Adrenal gland (tissue), 12 donors: ENCODE data around the gene NCKAP5. TPM values are rescaled to one million over a fixed set of nuclear protein-coding genes. Genes with fewer than 3 reads are reported as not detected.

Source experiments
- DNase-seq, 7 donors: peaks; one replicate each; pipeline ENCODE4 v3.0.0-alpha.2; 2019 to 2020
- H3K27ac ChIP-seq, 5 donors: fragments of 200-600 bp; sonication (generic) in 4 of 5; 1 replicate in 3 of 5; 2 replicates in 2 of 5; pipeline versions ENCODE4 v1.5.1 to v1.8.0; 2016 to 2020; ENCODE audit warnings: mild to moderate bottlenecking in 1 of 5
- H3K27me3 ChIP-seq: fragments of 200-600 bp; 2 replicates; pipeline ENCODE4 v1.8.0; 2021
- H3K36me3 ChIP-seq, 2 donors: fragments of 200-600 bp; replicated peaks in 1 of 2; 1 replicate in 1 of 2; 2 replicates in 1 of 2; pipeline versions ENCODE4 v1.5.1 to v1.8.0; 2018 to 2022
- H3K4me1 ChIP-seq, 2 donors: fragments of 200-600 bp; replicated peaks in 1 of 2; 1 replicate in 1 of 2; 2 replicates in 1 of 2; pipeline versions ENCODE4 v1.5.1 to v1.8.0; 2018 to 2021
- H3K4me3 ChIP-seq, 4 donors: fragments of 200-600 bp; sonication (generic) in 3 of 4; one replicate each; pipeline ENCODE4 v1.5.1; 2016 to 2018
- H3K9me3 ChIP-seq, 3 donors: fragments of 200-600 bp; sonication (generic) in 1 of 3; replicated peaks in 1 of 3; 1 replicate in 2 of 3; 2 replicates in 1 of 3; pipeline versions ENCODE4 v1.5.1 to v1.8.0; 2016 to 2021
- CTCF ChIP-seq, 6 experiments: fragments of 450-650 bp in 4 of 6; fragments of 200-600 bp in 2 of 6; sonication (generic) in 1 of 6; IDR thresholded peaks; 1 replicate in 5 of 6; 2 replicates in 1 of 6; pipeline versions ENCODE4 v1.5.1 to v1.8.0; 2016 to 2021; ENCODE audit warnings: antibody characterized with exemption in 6 of 6, mild to moderate bottlenecking in 2 of 6, moderate library complexity in 1 of 6
- POLR2A ChIP-seq, 2 donors: fragments of 450-650 bp; IDR thresholded peaks; one replicate each; pipeline ENCODE4 v1.6.1; 2017; ENCODE audit warnings: antibody characterized with exemption in 2 of 2, mild to moderate bottlenecking in 2 of 2, moderate library complexity in 1 of 2
- WGBS, 4 donors: extraction: QIAGEN DNeasy Blood & Tissue Kit in 2 of 4; methylation state at CpG; one replicate each; pipeline versions ENCODE4 v1.1.5 to v1.1.7; 2013 to 2017; 5-methylcytosine and 5-hydroxymethylcytosine counted together
- intact Hi-C, 2 donors: fragments of 100-400 bp; cut with DNase I; formaldehyde crosslinking; loops; one replicate each; pipeline versions ENCODE4 v1.14.1 to v1.15.0; 2022 to 2023
- polyA plus RNA-seq, 3 donors: library from polyadenylated mRNA; stranded (reverse); fragments of 200-250 nt in 2 of 3; fragments of 350-450 nt in 1 of 3; fragmentation: Illumina TruSeq in 1 of 3; extraction: RNeasy Lipid Tissue Mini Kit (QIAGEN cat#74804) in 1 of 3; gene quantifications; one replicate each; pipeline ENCODE4 v1.2.3, GENCODE V29; 2013 to 2014
- total RNA-seq, 9 donors: library from RNA; depleted of rRNA in 4 of 9; stranded (reverse); fragments of >200 nt in 4 of 9; fragments of 120-200 nt in 1 of 9; fragmentation: NEBNext Ultra II Directional in 1 of 9; extraction: Animal tissue kit (Norgen Biotek cat#: 25700) in 1 of 9; gene quantifications; one replicate each; pipeline versions ENCODE4 v1.1.0 to v1.2.4, GENCODE V29; 2013 to 2023
- donor health status: healthy with polysubstance abuse.
- donor health status: Bipolar disorder and iron deficiency.
- donor health status: DM: yes; HTN: yes; CAD: no.
- donor health status: DM: no; HTN: no; CAD: no.
- donor health status: DM: no; HTN: no; CAD: no.
- donor health status: DM: yes; HTN: yes; CAD: no.

NCKAP5 gene
- total and polyA plus RNA-seq, 12 donors = 0.06 to 3.1 (median 1.1) TPM

GRCh38 chr2:133371286-133371685 is 197.0 kb downstream of the NCKAP5 start:
- H3K36me3 ChIP-seq = no peaks in the 10 kb centered on the region
- H3K9me3 ChIP-seq = no peaks in the 10 kb centered on the region
- intact Hi-C loops = no loop called here
- no peak overlapping the region for H3K27ac ChIP-seq
- H3K27me3 ChIP-seq = no peaks in the 10 kb centered on the region
- DNase-seq = no peak
- no peaks in the 10 kb centered on the region for H3K4me1 ChIP-seq
- H3K4me3 ChIP-seq = no peak overlapping the region
- no peak for TF ChIP-seq POLR2A (IDR thresholded peaks at IDR 0.05)
- no peak for TF ChIP-seq CTCF (IDR thresholded peaks at IDR 0.05)
- 86 to 95% (median 92%) methylated on average over 3 of the region's 3 CpGs for WGBS, 4 donors

- TF ChIP-seq POLR2A (IDR thresholded peaks at IDR 0.05) (no peak), CTCF (IDR thresholded peaks at IDR 0.05) (no peak)
- H3K4me3 ChIP-seq = no peak overlapping the region
- intact Hi-C loops = no loop called here
- no peak overlapping the region for H3K27ac ChIP-seq
- H3K4me1 ChIP-seq = no peaks in the 10 kb centered on the region
- H3K9me3 ChIP-seq = no peaks in the 10 kb centered on the region
- DNase-seq = no peak
- H3K27me3 ChIP-seq = no peaks in the 10 kb centered on the region
- H3K36me3 ChIP-seq = no peaks in the 10 kb centered on the region
- 83 to 90% (median 88%) methylated on average over 3 of the region's 3 CpGs for WGBS, 4 donors
Measured at GRCh38 chr2:133369901-133370658, 198.2 kb downstream of the NCKAP5 start.

DNA sequence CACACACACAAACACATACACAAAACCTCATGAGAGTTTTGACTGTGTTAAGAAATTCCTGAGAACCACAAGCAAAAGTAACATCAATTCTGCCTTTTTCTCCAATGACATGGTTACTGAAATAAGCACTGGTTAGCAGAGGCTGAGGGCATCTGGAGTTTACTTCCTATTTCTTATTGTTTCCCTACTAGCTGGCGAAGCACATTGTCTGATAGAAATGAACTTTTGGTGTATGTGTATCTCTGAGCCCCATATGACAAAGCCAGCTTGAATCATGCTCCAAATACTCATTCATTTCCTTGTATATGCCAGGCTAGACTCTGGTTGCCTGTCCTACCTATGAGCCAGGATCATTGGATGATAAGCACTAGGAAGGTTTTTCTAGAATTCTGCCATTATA is 203.1 kb downstream of the NCKAP5 start:
- WGBS, 4 donors = 69 to 85% (median 72%) methylated on average over 1 of the region's 1 CpG

DNA sequence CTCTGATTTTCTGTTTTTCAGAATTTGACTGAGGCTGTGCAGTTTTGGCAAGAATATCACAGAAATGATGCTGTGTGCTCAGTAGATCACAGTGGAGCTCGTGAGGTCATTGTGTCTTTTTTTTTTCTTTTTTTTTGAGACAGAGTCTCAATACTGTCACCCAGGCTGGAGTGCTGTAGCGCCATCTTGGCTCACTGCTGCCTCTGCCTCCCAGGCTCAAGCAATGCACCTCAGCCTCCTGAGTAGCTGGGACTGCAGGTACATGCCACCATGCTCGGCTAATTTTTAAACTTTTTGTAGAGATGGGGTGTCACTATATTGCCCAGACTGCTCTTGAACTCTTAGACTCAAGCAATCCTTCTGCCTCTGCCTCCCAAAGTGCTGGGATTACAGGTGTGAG is 203.6 kb downstream of the NCKAP5 start:
- Histone ChIP-seq H3K4me3 (no peak overlapping the region), H3K27ac (no peak overlapping the region), H3K27me3 (no peaks in the 10 kb centered on the region), H3K4me1 (no peaks in the 10 kb centered on the region), H3K9me3 (no peaks in the 10 kb centered on the region), H3K36me3 (no peaks in the 10 kb centered on the region)
- no peak for DNase-seq
- WGBS, 4 donors = 67 to 87% (median 72%) methylated on average over 3 of the region's 3 CpGs
- intact Hi-C loops = no loop called here
- TF ChIP-seq POLR2A (IDR thresholded peaks at IDR 0.05) (no peak), CTCF (IDR thresholded peaks at IDR 0.05) (no peak)

More for the DNA sequence above, 203.1 kb downstream of the NCKAP5 start:
- Histone ChIP-seq H3K9me3 (no peaks in the 10 kb centered on the region), H3K4me3 (no peak overlapping the region), H3K4me1 (no peaks in the 10 kb centered on the region), H3K27ac (no peak overlapping the region), H3K27me3 (no peaks in the 10 kb centered on the region), H3K36me3 (no peaks in the 10 kb centered on the region)
- TF ChIP-seq POLR2A (IDR thresholded peaks at IDR 0.05) = no peak
- TF ChIP-seq CTCF (IDR thresholded peaks at IDR 0.05) = no peak
- no peak for DNase-seq
- intact Hi-C loops = no loop called here
